Measurements from ENCODE around the gene MRRF. TPM values are rescaled to one million over a fixed set of nuclear protein-coding genes. Genes with fewer than 3 reads are reported as not detected.
A peak's percentile ranks its signal among the peaks of the same experiment; 100 is the strongest.

The MRRF gene
- total RNA-seq, 1 donor from 2014 or later: 41.2 TPM

DNA sequence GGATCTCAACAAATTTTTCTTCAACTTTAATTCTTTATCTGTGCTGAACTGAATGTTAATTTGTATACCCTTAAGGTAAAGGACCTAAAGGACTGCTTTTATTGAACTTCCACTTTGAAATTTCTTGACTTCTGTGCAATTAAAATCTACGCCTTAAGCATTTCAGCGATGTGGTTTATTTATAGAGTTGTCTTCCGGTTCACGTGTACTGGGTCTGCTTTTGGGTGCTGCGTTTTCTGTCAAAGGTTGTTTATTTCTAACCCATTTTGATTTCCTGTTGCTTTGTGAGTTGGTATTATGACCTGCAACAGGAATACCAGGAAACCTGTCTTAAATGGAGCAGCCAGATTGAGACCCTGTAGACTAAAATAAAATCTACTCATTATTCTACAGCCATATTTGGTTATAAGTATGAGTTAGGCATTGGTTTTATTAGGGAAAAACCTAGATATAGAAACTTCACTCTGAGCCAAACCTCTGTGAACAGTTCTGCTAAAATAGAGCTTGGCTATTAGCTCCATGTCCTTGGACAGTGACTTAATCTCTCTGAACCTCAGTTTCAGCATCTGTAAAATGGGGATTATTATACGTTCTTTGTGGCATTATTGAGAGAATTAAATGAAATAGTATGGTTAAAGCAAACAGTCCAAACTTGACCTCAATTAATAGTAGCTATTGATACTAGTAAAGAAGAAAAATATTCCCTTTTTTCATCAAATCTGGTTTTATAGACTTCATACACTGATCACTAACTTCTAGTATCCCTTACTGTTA lies 3.5 kb downstream of the MRRF start:
- H3K36me3 Mint-ChIP-seq: peaks cover 11% of the 10 kb centered on the region
- no peaks in the 10 kb centered on the region for H3K9me3 Mint-ChIP-seq
- H3K4me3 Mint-ChIP-seq: no peak overlapping the region
- TF ChIP-seq CTCF (conservative IDR thresholded peaks at IDR 0.05): no peak
- DNase-seq (ENCODE audit: extremely low spot score, unreplicated experiment): no peak
- no peak overlapping the region for H3K27ac Mint-ChIP-seq
- no peaks in the 10 kb centered on the region for H3K27me3 Mint-ChIP-seq
- H3K4me1 Mint-ChIP-seq (ENCODE audit: unreplicated experiment): peaks cover 32% of the 10 kb centered on the region

DNA sequence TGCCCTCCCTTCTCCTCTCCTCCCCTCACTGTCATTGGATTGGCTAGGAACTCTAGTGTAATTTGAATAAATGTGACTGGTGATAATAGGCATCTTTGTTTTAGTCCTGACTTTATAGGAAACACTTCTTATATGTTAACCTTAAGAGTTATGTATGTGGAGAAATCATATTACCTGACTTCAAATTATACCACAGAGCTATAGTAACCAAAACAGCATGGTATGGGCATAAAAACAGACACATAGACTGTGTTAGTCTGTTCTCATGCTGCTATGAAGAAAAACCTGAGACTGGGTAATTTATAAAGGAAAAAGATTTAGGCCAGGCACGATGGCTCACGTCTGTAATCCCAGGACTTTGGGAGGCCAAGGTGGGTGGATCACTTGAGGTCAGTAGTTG lies 9.4 kb downstream of the MRRF start:
- Mint-ChIP-seq H3K36me3 (peaks cover 44% of the 10 kb centered on the region), H3K9me3 (peaks cover 5% of the 10 kb centered on the region), H3K27me3 (no peaks in the 10 kb centered on the region), H3K4me1 (ENCODE audit: unreplicated experiment) (peaks cover 16% of the 10 kb centered on the region), H3K4me3 (no peak overlapping the region), H3K27ac (no peak overlapping the region)
- DNase-seq (ENCODE audit: extremely low spot score, unreplicated experiment): no peak
- TF ChIP-seq CTCF (conservative IDR thresholded peaks at IDR 0.05): no peak

DNA sequence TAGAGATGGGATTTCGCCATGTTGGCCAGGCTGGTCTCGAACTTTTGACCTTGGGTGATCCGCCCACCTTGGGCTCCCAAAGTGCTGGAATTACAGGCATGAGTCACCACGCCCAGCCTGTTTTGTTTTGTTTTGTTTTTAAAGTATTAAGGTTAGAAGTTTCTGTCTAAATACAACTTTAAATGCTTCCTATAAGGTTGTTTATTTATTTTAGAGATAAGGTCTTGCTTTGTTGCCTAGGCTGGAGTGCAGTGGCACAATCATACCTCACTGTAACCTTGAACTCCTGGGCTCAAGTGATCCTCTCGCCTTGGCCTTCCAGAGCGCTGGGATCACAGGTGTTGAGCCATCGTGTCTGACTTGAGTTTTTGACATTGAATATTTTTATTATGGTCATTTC lies 11.4 kb downstream of the MRRF start:
- H3K27ac Mint-ChIP-seq: no peak overlapping the region
- H3K36me3 Mint-ChIP-seq: peaks cover 45% of the 10 kb centered on the region
- no peak for DNase-seq (ENCODE audit: extremely low spot score, unreplicated experiment)
- H3K9me3 Mint-ChIP-seq: peaks cover 5% of the 10 kb centered on the region
- H3K4me3 Mint-ChIP-seq: no peak overlapping the region
- no peak for TF ChIP-seq CTCF (conservative IDR thresholded peaks at IDR 0.05)
- H3K4me1 Mint-ChIP-seq (ENCODE audit: unreplicated experiment): peaks cover 19% of the 10 kb centered on the region
- no peaks in the 10 kb centered on the region for H3K27me3 Mint-ChIP-seq

DNA sequence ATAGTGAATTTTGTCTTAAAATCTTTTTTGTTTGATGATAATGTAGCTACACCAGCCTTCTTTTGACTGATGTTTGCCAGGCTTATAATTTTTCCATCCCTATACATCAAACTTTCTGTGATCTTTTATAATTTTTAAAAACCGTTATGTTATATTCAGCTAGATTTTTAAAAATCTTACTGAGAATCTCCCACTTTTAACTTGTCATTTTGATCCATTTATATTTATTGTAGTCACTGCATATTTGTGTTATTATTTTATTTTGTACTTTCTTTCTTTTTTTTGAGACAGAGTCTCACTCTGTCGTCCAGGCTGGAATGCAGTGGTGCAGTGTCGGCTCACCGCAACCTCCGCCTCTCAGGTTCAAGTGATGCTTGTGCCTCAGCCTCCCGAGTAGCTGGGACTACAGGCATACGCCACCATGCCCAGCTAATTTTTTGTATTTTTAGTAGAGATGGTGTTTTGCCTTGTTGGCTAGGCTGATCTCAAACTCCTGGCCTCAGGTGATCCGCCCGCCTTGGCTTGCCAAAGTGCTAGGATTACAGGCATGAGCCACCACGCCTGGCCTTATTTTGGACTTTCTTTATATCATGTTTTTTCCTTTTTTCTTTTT lies 12.7 kb downstream of the MRRF start:
- no peak overlapping the region for H3K27ac Mint-ChIP-seq
- peaks cover 22% of the 10 kb centered on the region for H3K4me1 Mint-ChIP-seq (ENCODE audit: unreplicated experiment)
- peaks cover 47% of the 10 kb centered on the region for H3K36me3 Mint-ChIP-seq
- no peaks in the 10 kb centered on the region for H3K27me3 Mint-ChIP-seq
- H3K4me3 Mint-ChIP-seq: no peak overlapping the region
- TF ChIP-seq CTCF (conservative IDR thresholded peaks at IDR 0.05): no peak
- DNase-seq (ENCODE audit: extremely low spot score, unreplicated experiment): no peak
- H3K9me3 Mint-ChIP-seq: peaks cover 5% of the 10 kb centered on the region

DNA sequence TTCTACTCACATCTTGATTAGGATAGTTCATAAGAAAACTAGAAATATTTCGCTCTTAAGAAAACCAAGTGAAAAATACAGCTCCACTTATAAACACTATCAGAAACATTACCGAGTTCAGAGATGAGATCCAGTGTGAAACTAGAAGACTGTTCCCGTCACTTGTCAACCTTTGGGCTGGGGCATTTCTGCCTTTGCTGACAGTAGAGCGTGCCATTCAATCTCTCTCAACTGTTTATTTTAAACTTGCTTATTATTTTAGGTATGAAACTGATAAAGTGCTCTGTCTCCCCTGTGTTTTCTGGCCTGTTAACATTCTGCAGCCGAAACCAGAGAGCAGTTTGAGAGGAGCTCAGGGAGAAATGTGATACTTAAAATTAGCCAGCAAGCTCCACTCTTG lies 16.7 kb downstream of the MRRF start:
- Mint-ChIP-seq H3K4me3 (peak overlapping the region; percentile 66), H3K27ac (no peak overlapping the region), H3K27me3 (no peaks in the 10 kb centered on the region), H3K9me3 (no peaks in the 10 kb centered on the region), H3K36me3 (peaks cover 26% of the 10 kb centered on the region), H3K4me1 (ENCODE audit: unreplicated experiment) (peaks cover 22% of the 10 kb centered on the region)
- no peak for TF ChIP-seq CTCF (conservative IDR thresholded peaks at IDR 0.05)
- no peak for DNase-seq (ENCODE audit: extremely low spot score, unreplicated experiment)

Measured in type B pancreatic cell (in vitro differentiated cells).